ENCODE measurements around the gene CSN2.

The CSN2 gene

GRCh38 chr4:69991016-69991415 lies 25.5 kb upstream of the CSN2 start:
- no peak overlapping the region for H3K4me3 ChIP-seq (ENCODE audit: control insufficient read depth in 1 of 7, extremely low read depth in 1 of 7, insufficient read depth in 4 of 7, low read depth in 2 of 7, low read length in 6 of 7)
- ChIA-PET CTCF (no interaction called here), POLR2A (no interaction called here)
- H3K27ac ChIP-seq (ENCODE audit: insufficient read depth in 1 of 2, low read depth in 1 of 2, low read length in 2 of 2, poor library complexity in 1 of 2, severe bottlenecking in 2 of 2) = no peak overlapping the region
- no peaks in the 10 kb centered on the region for H3K27me3 ChIP-seq (replicated peaks in 2 of 5; ENCODE audit: control insufficient read depth in 4 of 5, insufficient read depth in 5 of 5, low read length in 4 of 5)
- no peaks in the 10 kb centered on the region for H3K36me3 ChIP-seq (ENCODE audit: control insufficient read depth in 4 of 4, insufficient read depth in 4 of 4, low read length in 3 of 4)
- DNase-seq = no peak
- WGBS (ENCODE audit: insufficient coverage) = 97% methylated on average over 3 of the region's 4 CpGs
- H3K9me3 ChIP-seq (ENCODE audit: control extremely low read depth in 1 of 5, control insufficient read depth in 4 of 5, insufficient read depth in 2 of 5, low read depth in 1 of 5, low read length in 4 of 5) = no peaks in the 10 kb centered on the region
- no peaks in the 10 kb centered on the region for H3K4me1 ChIP-seq (ENCODE audit: control extremely low read depth in 1 of 4, control insufficient read depth in 4 of 4, insufficient read depth in 4 of 4, low read length in 3 of 4)

GRCh38 chr4:69986663-69987062 lies 21.1 kb upstream of the CSN2 start:
- H3K9me3 ChIP-seq (ENCODE audit: control extremely low read depth in 1 of 5, control insufficient read depth in 4 of 5, insufficient read depth in 2 of 5, low read depth in 1 of 5, low read length in 4 of 5) = no peaks in the 10 kb centered on the region
- no peak overlapping the region for H3K4me3 ChIP-seq (ENCODE audit: control insufficient read depth in 1 of 7, extremely low read depth in 1 of 7, insufficient read depth in 4 of 7, low read depth in 2 of 7, low read length in 6 of 7)
- H3K27me3 ChIP-seq (replicated peaks in 2 of 5; ENCODE audit: control insufficient read depth in 4 of 5, insufficient read depth in 5 of 5, low read length in 4 of 5) = no peaks in the 10 kb centered on the region
- DNase-seq = no peak
- ChIA-PET POLR2A (no interaction called here), CTCF (no interaction called here)
- no peaks in the 10 kb centered on the region for H3K36me3 ChIP-seq (ENCODE audit: control insufficient read depth in 4 of 4, insufficient read depth in 4 of 4, low read length in 3 of 4)
- H3K4me1 ChIP-seq (ENCODE audit: control extremely low read depth in 1 of 4, control insufficient read depth in 4 of 4, insufficient read depth in 4 of 4, low read length in 3 of 4) = no peaks in the 10 kb centered on the region
- H3K27ac ChIP-seq (ENCODE audit: insufficient read depth in 1 of 2, low read depth in 1 of 2, low read length in 2 of 2, poor library complexity in 1 of 2, severe bottlenecking in 2 of 2) = no peak overlapping the region
- no CpG with 5 or more reads among the region's 1 CpG for WGBS (ENCODE audit: insufficient coverage)

GRCh38 chr4:69984030-69984443 lies 18.5 kb upstream of the CSN2 start:
- no peak for DNase-seq
- POLR2A ChIA-PET = no interaction called here
- no peak overlapping the region for H3K27ac ChIP-seq (ENCODE audit: insufficient read depth in 1 of 2, low read depth in 1 of 2, low read length in 2 of 2, poor library complexity in 1 of 2, severe bottlenecking in 2 of 2)
- H3K9me3 ChIP-seq (ENCODE audit: control extremely low read depth in 1 of 5, control insufficient read depth in 4 of 5, insufficient read depth in 2 of 5, low read depth in 1 of 5, low read length in 4 of 5) = no peaks in the 10 kb centered on the region
- H3K4me3 ChIP-seq (ENCODE audit: control insufficient read depth in 1 of 7, extremely low read depth in 1 of 7, insufficient read depth in 4 of 7, low read depth in 2 of 7, low read length in 6 of 7) = no peak overlapping the region
- no peaks in the 10 kb centered on the region for H3K27me3 ChIP-seq (replicated peaks in 2 of 5; ENCODE audit: control insufficient read depth in 4 of 5, insufficient read depth in 5 of 5, low read length in 4 of 5)
- CTCF ChIA-PET = no interaction called here
- H3K36me3 ChIP-seq (ENCODE audit: control insufficient read depth in 4 of 4, insufficient read depth in 4 of 4, low read length in 3 of 4) = no peaks in the 10 kb centered on the region
- 40% methylated on average over 2 of the region's 2 CpGs for WGBS (ENCODE audit: insufficient coverage)
- H3K4me1 ChIP-seq (ENCODE audit: control extremely low read depth in 1 of 4, control insufficient read depth in 4 of 4, insufficient read depth in 4 of 4, low read length in 3 of 4) = no peaks in the 10 kb centered on the region

- CTCF ChIA-PET = interaction anchor here (1.2 kb wide), 1 partner anchor 12 kb away, joined by 3 read pairs; the partner anchor contains the start of gene CSN2
Measured at GRCh38 chr4:69977582-69977981, 12.1 kb upstream of the CSN2 start.

GRCh38 chr4:69974631-69975030 lies 9.1 kb upstream of the CSN2 start:
- CTCF ChIA-PET = no interaction called here

More at GRCh38 chr4:69977582-69977981, 12.1 kb upstream of the CSN2 start:
- Histone ChIP-seq H3K27me3 (replicated peaks in 2 of 5; ENCODE audit: control insufficient read depth in 4 of 5, insufficient read depth in 5 of 5, low read length in 4 of 5) (no peaks in the 10 kb centered on the region), H3K4me3 (ENCODE audit: control insufficient read depth in 1 of 7, extremely low read depth in 1 of 7, insufficient read depth in 4 of 7, low read depth in 2 of 7, low read length in 6 of 7) (no peak overlapping the region), H3K4me1 (ENCODE audit: control extremely low read depth in 1 of 4, control insufficient read depth in 4 of 4, insufficient read depth in 4 of 4, low read length in 3 of 4) (no peaks in the 10 kb centered on the region), H3K27ac (ENCODE audit: insufficient read depth in 1 of 2, low read depth in 1 of 2, low read length in 2 of 2, poor library complexity in 1 of 2, severe bottlenecking in 2 of 2) (no peak overlapping the region), H3K9me3 (ENCODE audit: control extremely low read depth in 1 of 5, control insufficient read depth in 4 of 5, insufficient read depth in 2 of 5, low read depth in 1 of 5, low read length in 4 of 5) (no peaks in the 10 kb centered on the region), H3K36me3 (ENCODE audit: control insufficient read depth in 4 of 4, insufficient read depth in 4 of 4, low read length in 3 of 4) (no peaks in the 10 kb centered on the region)
- POLR2A ChIA-PET = no interaction called here
- DNase-seq = no peak

GRCh38 chr4:69970071-69970470 lies 4.5 kb upstream of the CSN2 start:
- Histone ChIP-seq H3K4me3 (ENCODE audit: control insufficient read depth in 1 of 7, extremely low read depth in 1 of 7, insufficient read depth in 4 of 7, low read depth in 2 of 7, low read length in 6 of 7) (no peak overlapping the region), H3K36me3 (ENCODE audit: control insufficient read depth in 4 of 4, insufficient read depth in 4 of 4, low read length in 3 of 4) (no peaks in the 10 kb centered on the region), H3K27ac (ENCODE audit: insufficient read depth in 1 of 2, low read depth in 1 of 2, low read length in 2 of 2, poor library complexity in 1 of 2, severe bottlenecking in 2 of 2) (no peak overlapping the region), H3K9me3 (ENCODE audit: control extremely low read depth in 1 of 5, control insufficient read depth in 4 of 5, insufficient read depth in 2 of 5, low read depth in 1 of 5, low read length in 4 of 5) (no peaks in the 10 kb centered on the region), H3K4me1 (ENCODE audit: control extremely low read depth in 1 of 4, control insufficient read depth in 4 of 4, insufficient read depth in 4 of 4, low read length in 3 of 4) (no peaks in the 10 kb centered on the region), H3K27me3 (replicated peaks in 2 of 5; ENCODE audit: control insufficient read depth in 4 of 5, insufficient read depth in 5 of 5, low read length in 4 of 5) (no peaks in the 10 kb centered on the region)
- WGBS (ENCODE audit: insufficient coverage) = 0% methylated on average over 1 of the region's 1 CpG
- POLR2A ChIA-PET = no interaction called here
- CTCF ChIA-PET = no interaction called here
- DNase-seq = no peak

More at GRCh38 chr4:69974631-69975030, 9.1 kb upstream of the CSN2 start:
- Histone ChIP-seq H3K4me1 (ENCODE audit: control extremely low read depth in 1 of 4, control insufficient read depth in 4 of 4, insufficient read depth in 4 of 4, low read length in 3 of 4) (no peaks in the 10 kb centered on the region), H3K36me3 (ENCODE audit: control insufficient read depth in 4 of 4, insufficient read depth in 4 of 4, low read length in 3 of 4) (no peaks in the 10 kb centered on the region), H3K4me3 (ENCODE audit: control insufficient read depth in 1 of 7, extremely low read depth in 1 of 7, insufficient read depth in 4 of 7, low read depth in 2 of 7, low read length in 6 of 7) (no peak overlapping the region), H3K27me3 (replicated peaks in 2 of 5; ENCODE audit: control insufficient read depth in 4 of 5, insufficient read depth in 5 of 5, low read length in 4 of 5) (no peaks in the 10 kb centered on the region), H3K27ac (ENCODE audit: insufficient read depth in 1 of 2, low read depth in 1 of 2, low read length in 2 of 2, poor library complexity in 1 of 2, severe bottlenecking in 2 of 2) (no peak overlapping the region), H3K9me3 (ENCODE audit: control extremely low read depth in 1 of 5, control insufficient read depth in 4 of 5, insufficient read depth in 2 of 5, low read depth in 1 of 5, low read length in 4 of 5) (no peaks in the 10 kb centered on the region)
- POLR2A ChIA-PET = no interaction called here
- DNase-seq = no peak
- WGBS (ENCODE audit: insufficient coverage) = no CpG with 5 or more reads among the region's 1 CpG

GRCh38 chr4:69957209-69957608 lies 8.3 kb downstream of the CSN2 start:
- no peak for DNase-seq
- Histone ChIP-seq H3K4me1 (ENCODE audit: control extremely low read depth in 1 of 4, control insufficient read depth in 4 of 4, insufficient read depth in 4 of 4, low read length in 3 of 4) (no peaks in the 10 kb centered on the region), H3K9me3 (ENCODE audit: control extremely low read depth in 1 of 5, control insufficient read depth in 4 of 5, insufficient read depth in 2 of 5, low read depth in 1 of 5, low read length in 4 of 5) (no peaks in the 10 kb centered on the region), H3K27ac (ENCODE audit: insufficient read depth in 1 of 2, low read depth in 1 of 2, low read length in 2 of 2, poor library complexity in 1 of 2, severe bottlenecking in 2 of 2) (no peak overlapping the region), H3K27me3 (replicated peaks in 2 of 5; ENCODE audit: control insufficient read depth in 4 of 5, insufficient read depth in 5 of 5, low read length in 4 of 5) (no peaks in the 10 kb centered on the region), H3K4me3 (ENCODE audit: control insufficient read depth in 1 of 7, extremely low read depth in 1 of 7, insufficient read depth in 4 of 7, low read depth in 2 of 7, low read length in 6 of 7) (no peak overlapping the region), H3K36me3 (ENCODE audit: control insufficient read depth in 4 of 4, insufficient read depth in 4 of 4, low read length in 3 of 4) (no peaks in the 10 kb centered on the region)
- CTCF ChIA-PET = no interaction called here
- WGBS (ENCODE audit: insufficient coverage) = 100% methylated on average over 1 of the region's 1 CpG
- POLR2A ChIA-PET = no interaction called here
